Keratinocyte (primary cell): ENCODE data around the gene MAP1LC3A. TPM values are rescaled to one million over a fixed set of nuclear protein-coding genes. Genes with fewer than 3 reads are reported as not detected.

Experiments used
- DNase-seq: peaks from one replicate; pipeline ENCODE4 v3.0.0-alpha.2; 2011; ENCODE audit warnings: low read depth, missing footprints, low spot score
- FAIRE-seq: peaks from 2 replicates; lab custom pipeline; 2011; peaks lifted over from hg19 to GRCh38; lab: Jason Lieb, UNC
- H2AFZ ChIP-seq: 2 replicates; pipeline ENCODE4 v1.6.0; 2012; ENCODE audit warnings: low read length, control low read depth, inconsistent platforms; ENCODE audit not compliant: control insufficient read depth
- H3K27ac ChIP-seq: 2 replicates; pipeline ENCODE4 v1.5.1; 2011; ENCODE audit warnings: low read length; ENCODE audit not compliant: control insufficient read depth, insufficient read depth
- H3K27me3 ChIP-seq: 3 replicates; pipeline ENCODE4 v1.6.0; 2011; ENCODE audit warnings: low read length; ENCODE audit not compliant: control insufficient read depth, insufficient read depth; ENCODE audit errors: extremely low read depth
- H3K36me3 ChIP-seq, 2 experiments: 2 replicates in 1 of 2; 3 replicates in 1 of 2; pipeline ENCODE4 v1.5.1; 2011; ENCODE audit warnings: low read length in 2 of 2, mild to moderate bottlenecking in 1 of 2; ENCODE audit not compliant: control insufficient read depth in 2 of 2, insufficient read depth in 2 of 2; ENCODE audit errors: extremely low read depth in 1 of 2
- H3K4me1 ChIP-seq: 3 replicates; pipeline ENCODE4 v1.5.1; 2011; ENCODE audit warnings: low read length; ENCODE audit not compliant: control insufficient read depth, insufficient read depth; ENCODE audit errors: extremely low read depth
- H3K4me2 ChIP-seq: 3 replicates; pipeline ENCODE4 v1.6.0; 2011; ENCODE audit warnings: low read depth, low read length; ENCODE audit not compliant: control insufficient read depth, insufficient read depth; ENCODE audit errors: extremely low read depth
- H3K4me3 ChIP-seq, 3 experiments: fragments of 200-600 bp in 1 of 3; sonication (generic) in 1 of 3; 2 replicates in 2 of 3; 3 replicates in 1 of 3; pipeline ENCODE4 v1.5.1; 2011 to 2016; ENCODE audit warnings: low read length in 3 of 3, mild to moderate bottlenecking in 3 of 3, control low read depth in 2 of 3, inconsistent platforms in 1 of 3, low read depth in 1 of 3, mixed read lengths in 1 of 3, mixed run types in 1 of 3, moderate library complexity in 1 of 3; ENCODE audit not compliant: control insufficient read depth in 2 of 3, insufficient read depth in 2 of 3; ENCODE audit errors: extremely low read depth in 1 of 3
- H3K79me2 ChIP-seq: 2 replicates; pipeline ENCODE4 v1.6.0; 2012; ENCODE audit warnings: low read length; ENCODE audit not compliant: control insufficient read depth, insufficient read depth
- H3K9ac ChIP-seq: 3 replicates; pipeline ENCODE4 v1.6.0; 2011; ENCODE audit warnings: low read length; ENCODE audit not compliant: control insufficient read depth, insufficient read depth; ENCODE audit errors: extremely low read depth
- H3K9me1 ChIP-seq: 3 replicates; pipeline ENCODE4 v1.6.0; 2011; ENCODE audit warnings: low read length; ENCODE audit not compliant: control insufficient read depth, insufficient read depth; ENCODE audit errors: extremely low read depth
- H3K9me3 ChIP-seq: 2 replicates; pipeline ENCODE4 v1.5.1; 2012; ENCODE audit warnings: low read depth, low read length; ENCODE audit not compliant: control insufficient read depth
- H4K20me1 ChIP-seq: 3 replicates; pipeline ENCODE4 v1.6.0; 2011; ENCODE audit warnings: low read length; ENCODE audit not compliant: control insufficient read depth, insufficient read depth; ENCODE audit errors: extremely low read depth
- EZH2 ChIP-seq: IDR thresholded peaks from one replicate; pipeline ENCODE4 v1.6.1; 2012; ENCODE audit warnings: inconsistent platforms, mild to moderate bottlenecking, low read length, moderate library complexity
- dilution Hi-C: fragments of 300-500 bp; cut with MboI; formaldehyde crosslinking; loops from one replicate; pipeline ENCODE4 v1.7.0; 2020; ENCODE audit warnings: low sequenced_read_pairs; ENCODE audit not compliant: extremely low pct_ligation_motif_present
- polyA plus RNA-seq, 5 experiments: library from polyadenylated mRNA; depleted of rRNA in 3 of 5; stranded (reverse) in 3 of 5; stranded (forward) in 1 of 5; unstranded in 1 of 5; fragments of >200 nt; gene quantifications; 1 replicate in 1 of 5; 2 replicates in 3 of 5; 3 replicates in 1 of 5; pipeline versions ENCODE4 v1.2.1 to v1.2.3, GENCODE V29; 2011 to 2012; ENCODE audit warnings: missing spikeins in 2 of 5, low read depth in 1 of 5, low replicate concordance in 1 of 5
- TF ChIP-seq, protein P1 (sequence below), 3 experiments: IDR thresholded peaks in 1 of 3; conservative IDR thresholded peaks in 1 of 3; optimal IDR thresholded peaks in 1 of 3; 2 replicates in 2 of 3; 3 replicates in 1 of 3; pipeline versions ENCODE3 to v1.5.1; 2011; ENCODE audit warnings: low read length in 3 of 3, mild to moderate bottlenecking in 3 of 3, moderate library complexity in 2 of 3, control low read depth in 1 of 3, inconsistent platforms in 1 of 3; ENCODE audit not compliant: insufficient read depth in 2 of 3; ENCODE audit errors: extremely low read depth in 1 of 3

MAP1LC3A gene
- polyA plus RNA-seq, 1 donor (not counting 4 experiments of a cell fraction or from before 2014, with no cell fraction given), result 1.7 TPM

DNA sequence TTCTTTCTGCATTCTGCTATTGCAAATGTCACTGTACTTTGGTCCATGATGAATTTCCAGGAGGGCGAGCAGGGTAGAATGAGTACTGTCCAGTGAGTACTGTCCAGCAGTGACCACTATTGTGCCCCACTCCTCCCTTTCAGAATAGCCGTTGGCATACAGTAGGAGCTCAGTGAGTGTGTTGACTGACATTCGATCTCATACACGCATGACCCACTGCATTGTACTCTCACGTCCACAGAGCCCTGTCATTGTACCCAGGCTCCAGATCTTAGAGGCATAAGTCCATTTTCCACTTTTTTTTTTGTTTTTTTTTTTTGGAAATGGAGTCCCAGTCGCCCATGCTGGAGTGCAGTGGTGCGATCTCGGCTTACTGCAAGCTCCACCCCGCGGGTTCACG is 34.1 kb upstream of the MAP1LC3A start:
- H3K27me3 ChIP-seq, result no peaks in the 10 kb centered on the region
- H3K27ac ChIP-seq, result no peak overlapping the region
- no peak overlapping the region for H3K9ac ChIP-seq
- peaks cover 21 to 39% of the 10 kb centered on the region in 2 experiments for H3K36me3 ChIP-seq
- no peak for FAIRE-seq
- no peak overlapping the region for H3K4me2 ChIP-seq
- H3K79me2 ChIP-seq, result peaks cover 45% of the 10 kb centered on the region
- no peak overlapping the region for H2AFZ ChIP-seq
- no peak overlapping the region for H3K4me3 ChIP-seq
- no peaks in the 10 kb centered on the region for H3K9me1 ChIP-seq
- H3K4me1 ChIP-seq, result peaks cover 22% of the 10 kb centered on the region
- peaks cover 20% of the 10 kb centered on the region for H4K20me1 ChIP-seq
- DNase-seq, result no peak
- TF ChIP-seq, protein P1, sequence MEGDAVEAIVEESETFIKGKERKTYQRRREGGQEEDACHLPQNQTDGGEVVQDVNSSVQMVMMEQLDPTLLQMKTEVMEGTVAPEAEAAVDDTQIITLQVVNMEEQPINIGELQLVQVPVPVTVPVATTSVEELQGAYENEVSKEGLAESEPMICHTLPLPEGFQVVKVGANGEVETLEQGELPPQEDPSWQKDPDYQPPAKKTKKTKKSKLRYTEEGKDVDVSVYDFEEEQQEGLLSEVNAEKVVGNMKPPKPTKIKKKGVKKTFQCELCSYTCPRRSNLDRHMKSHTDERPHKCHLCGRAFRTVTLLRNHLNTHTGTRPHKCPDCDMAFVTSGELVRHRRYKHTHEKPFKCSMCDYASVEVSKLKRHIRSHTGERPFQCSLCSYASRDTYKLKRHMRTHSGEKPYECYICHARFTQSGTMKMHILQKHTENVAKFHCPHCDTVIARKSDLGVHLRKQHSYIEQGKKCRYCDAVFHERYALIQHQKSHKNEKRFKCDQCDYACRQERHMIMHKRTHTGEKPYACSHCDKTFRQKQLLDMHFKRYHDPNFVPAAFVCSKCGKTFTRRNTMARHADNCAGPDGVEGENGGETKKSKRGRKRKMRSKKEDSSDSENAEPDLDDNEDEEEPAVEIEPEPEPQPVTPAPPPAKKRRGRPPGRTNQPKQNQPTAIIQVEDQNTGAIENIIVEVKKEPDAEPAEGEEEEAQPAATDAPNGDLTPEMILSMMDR (optimal IDR thresholded peaks at IDR 0.05 in 1 of 3, IDR thresholded peaks at IDR 0.05 in 1 of 3, conservative IDR thresholded peaks at IDR 0.05 in 1 of 3; ENCODE audit: extremely low read depth in 1 of 3, insufficient read depth in 2 of 3, low read length in 3 of 3), result no peak
- no peak for TF ChIP-seq EZH2
- dilution Hi-C loops, result no loop called here
- no peaks in the 10 kb centered on the region for H3K9me3 ChIP-seq

DNA sequence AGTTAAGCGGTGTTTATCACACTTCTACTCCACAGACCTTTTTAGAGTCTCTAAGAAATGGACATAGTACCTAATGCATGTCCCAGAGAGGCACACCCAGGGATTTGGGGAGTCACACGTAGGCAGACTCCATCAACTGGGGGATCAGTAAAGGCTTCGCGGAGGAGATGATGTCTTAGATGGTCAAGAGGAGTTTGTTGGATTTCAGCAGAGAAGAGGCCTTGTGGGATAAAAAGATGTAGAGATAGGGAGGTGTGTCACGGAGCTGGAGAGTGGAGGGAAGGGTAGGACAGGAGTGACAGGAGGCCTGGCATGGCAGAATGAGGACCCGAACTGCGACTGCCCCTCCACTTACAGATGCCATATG is 33.2 kb upstream of the MAP1LC3A start:
- Histone ChIP-seq H3K27ac (peak overlapping the region; percentile 82), H3K9ac (peak overlapping the region; percentile 45), H3K4me2 (peak overlapping the region; percentile 60), H3K4me1 (peaks cover 22% of the 10 kb centered on the region), H3K27me3 (no peaks in the 10 kb centered on the region), H3K9me1 (no peaks in the 10 kb centered on the region), H3K9me3 (no peaks in the 10 kb centered on the region), H3K36me3 (peaks cover 28 to 48% of the 10 kb centered on the region in 2 experiments), H2AFZ (no peak overlapping the region), H3K79me2 (peaks cover 38% of the 10 kb centered on the region), H3K4me3 (no peak overlapping the region), H4K20me1 (peaks cover 20% of the 10 kb centered on the region)
- no peak for DNase-seq
- no peak for FAIRE-seq
- TF ChIP-seq EZH2, result no peak
- TF ChIP-seq, protein P1 (optimal IDR thresholded peaks at IDR 0.05 in 1 of 3, IDR thresholded peaks at IDR 0.05 in 1 of 3, conservative IDR thresholded peaks at IDR 0.05 in 1 of 3; ENCODE audit: extremely low read depth in 1 of 3, insufficient read depth in 2 of 3, low read length in 3 of 3), result no peak
- dilution Hi-C loops, result no loop called here
